K562 (cell line): ENCODE results near the gene PARPBP. TPM values are rescaled to one million over a fixed set of nuclear protein-coding genes. Genes with fewer than 3 reads are reported as not detected.

Experiments
- ATAC-seq: fragments of 200-7000 bp; cut with Tn5 transposase; 3 replicates; pipeline ENCODE4 v1.9.1; 2020; ENCODE audit warnings: moderate library complexity
- BruUV-seq: library from RNA; stranded (reverse); fragments of 400-500 nt; replicated peaks from 2 replicates; lab custom pipeline; 2021; lab: Mats Ljungman, UMichigan
- CTCF ChIA-PET: fragments of 300-600 bp; formaldehyde crosslinking; extraction: SDS; loops from one replicate; lab custom pipeline; 2021; ENCODE audit warnings: low intra/inter-chr PET ratio; lab: Yijun Ruan, JAX
- POLR2A ChIA-PET: fragments of 300-600, 350-650 bp; sonication (Branson Sonifier 250); formaldehyde crosslinking; extraction: SDS; loops from one replicate; lab custom pipeline; 2021; ENCODE audit warnings: antibody characterized with exemption, inconsistent platforms; lab: Yijun Ruan, JAX
- DNase-seq, 4 experiments: peaks; one replicate each; pipeline versions ENCODE4 v3.0.0 to v3.0.0-alpha.2; 2011 to 2018; ENCODE audit warnings: low spot score in 3 of 4, mixed read lengths in 3 of 4; ENCODE audit errors: extremely low read depth in 1 of 4
- FAIRE-seq: peaks from 2 replicates; lab custom pipeline; 2011; peaks lifted over from hg19 to GRCh38; lab: Jason Lieb, UNC
- H2AFZ ChIP-seq: 2 replicates; pipeline ENCODE4 v1.6.0; 2011; ENCODE audit warnings: low read depth, low read length, control low read depth, inconsistent platforms
- H3K27ac ChIP-seq: fragments of 200-600 bp; 3 replicates; pipeline ENCODE4 v1.8.0; 2011; ENCODE audit warnings: low read depth, mild to moderate bottlenecking, control low read depth, inconsistent platforms, low read length, moderate library complexity, mixed read lengths; ENCODE audit errors: extremely low read depth
- H3K27me3 ChIP-seq, 2 experiments: fragments of 300-600 bp in 1 of 2; 2 replicates in 1 of 2; 3 replicates in 1 of 2; pipeline versions ENCODE4 v1.6.0 to v1.8.0; 2011; ENCODE audit warnings: inconsistent platforms in 2 of 2, low read length in 2 of 2, mild to moderate bottlenecking in 1 of 2, mixed read lengths in 1 of 2, moderate library complexity in 1 of 2; ENCODE audit not compliant: control insufficient read depth in 2 of 2, insufficient read depth in 2 of 2
- H3K36me3 ChIP-seq: fragments of 300-600 bp; 3 replicates; pipeline ENCODE4 v1.8.0; 2011; ENCODE audit warnings: mild to moderate bottlenecking, low read length, inconsistent platforms; ENCODE audit not compliant: control insufficient read depth, insufficient read depth
- H3K4me1 ChIP-seq, 2 experiments: fragments of 200-600 bp in 1 of 2; replicated peaks in 1 of 2; 2 replicates in 1 of 2; 3 replicates in 1 of 2; pipeline versions ENCODE4 v1.5.1 to v1.8.0; 2011; ENCODE audit warnings: inconsistent platforms in 2 of 2, low read length in 2 of 2, mild to moderate bottlenecking in 1 of 2, mixed read lengths in 1 of 2, moderate library complexity in 1 of 2; ENCODE audit not compliant: control insufficient read depth in 2 of 2, insufficient read depth in 2 of 2
- H3K4me2 ChIP-seq: 2 replicates; pipeline ENCODE4 v1.6.1; 2011; ENCODE audit warnings: low read length, control low read depth, inconsistent platforms, mixed read lengths; ENCODE audit not compliant: insufficient read depth
- H3K4me3 ChIP-seq: fragments of 200-600 bp; sonication (generic), shearing (Covaris generic); 2 replicates; pipeline ENCODE4 v1.5.1; 2016; ENCODE audit warnings: control low read depth, inconsistent platforms
- H3K79me2 ChIP-seq: fragments of 200-600 bp; 3 replicates; pipeline ENCODE4 v1.8.0; 2011; ENCODE audit warnings: low read length, inconsistent platforms; ENCODE audit not compliant: control insufficient read depth, insufficient read depth
- H3K9ac ChIP-seq, 2 experiments: 2 replicates each; pipeline versions ENCODE4 v1.6.0 to v1.6.1; 2011; ENCODE audit warnings: low read depth in 2 of 2, low read length in 2 of 2, control low read depth in 1 of 2, inconsistent platforms in 1 of 2, mild to moderate bottlenecking in 1 of 2, mixed read lengths in 1 of 2; ENCODE audit not compliant: insufficient read depth in 1 of 2
- H3K9me1 ChIP-seq: one replicate; pipeline ENCODE4 v1.6.0; 2011; ENCODE audit warnings: inconsistent platforms, mild to moderate bottlenecking, low read length, moderate library complexity; ENCODE audit not compliant: control insufficient read depth, insufficient read depth
- H3K9me3 ChIP-seq: replicated peaks from 2 replicates; pipeline ENCODE4 v1.5.1; 2011; ENCODE audit warnings: low read depth, low read length, inconsistent platforms; ENCODE audit not compliant: control insufficient read depth, insufficient read depth
- H4K20me1 ChIP-seq: replicated peaks from 2 replicates; pipeline ENCODE4 v1.6.1; 2011; ENCODE audit warnings: low read length, inconsistent platforms, mixed read lengths; ENCODE audit not compliant: control insufficient read depth, insufficient read depth
- BRD4 ChIP-seq: fragments of 200-600 bp; sonication (generic); IDR thresholded peaks from 2 replicates; pipeline ENCODE4 v1.6.1; 2017; ENCODE audit warnings: inconsistent platforms
- GTF2B ChIP-seq: IDR thresholded peaks from 2 replicates; pipeline ENCODE4 v1.6.1; 2011; ENCODE audit not compliant: insufficient read length; ENCODE audit errors: extremely low read depth
- HDAC2 ChIP-seq: fragments of 450-650 bp; IDR thresholded peaks from 2 replicates; pipeline ENCODE4 v1.6.1; 2016; ENCODE audit warnings: mild to moderate bottlenecking
- HDAC3 ChIP-seq: fragments of 450-650 bp; IDR thresholded peaks from 2 replicates; pipeline ENCODE4 v1.6.1; 2018; ENCODE audit warnings: borderline replicate concordance, mild to moderate bottlenecking, moderate library complexity; ENCODE audit not compliant: partially characterized antibody
- HOXB6 ChIP-seq: fragments of 250-450 bp; sonication (Bioruptor Pico); IDR thresholded peaks from 2 replicates; pipeline ENCODE4 v1.5.1; 2022; ENCODE audit warnings: mild to moderate bottlenecking, borderline replicate concordance
- KAT7 ChIP-seq: sonication (generic); formaldehyde crosslinking; IDR thresholded peaks from 2 replicates; pipeline ENCODE4 v1.8.0; 2022; ENCODE audit warnings: missing genetic modification reagents, mild to moderate bottlenecking, borderline replicate concordance
- KDM1A ChIP-seq, 2 experiments: fragments of 450-650 bp; IDR thresholded peaks; 2 replicates each; pipeline ENCODE4 v1.6.1; 2016; ENCODE audit warnings: mild to moderate bottlenecking in 2 of 2
- KDM2B ChIP-seq: fragments of 250-450 bp; sonication (Bioruptor Pico); IDR thresholded peaks from 2 replicates; pipeline ENCODE4 v1.8.0; 2021; ENCODE audit warnings: mild to moderate bottlenecking, moderate library complexity
- MAZ ChIP-seq, 2 experiments: fragments of 450-650 bp in 1 of 2; sonication (generic) in 1 of 2; formaldehyde crosslinking; IDR thresholded peaks in 1 of 2; conservative IDR thresholded peaks in 1 of 2; 2 replicates each; pipeline versions ENCODE4 v1.4.0 to v1.5.0; 2020; ENCODE audit warnings: mild to moderate bottlenecking in 1 of 2, missing genetic modification reagents in 1 of 2
- PHF20 ChIP-seq: fragments of 450-650 bp; IDR thresholded peaks from 2 replicates; pipeline ENCODE4 v1.6.1; 2018; ENCODE audit not compliant: partially characterized antibody
- SP1 ChIP-seq: sonication (generic); formaldehyde crosslinking; IDR thresholded peaks from 2 replicates; pipeline ENCODE4 v1.8.1; 2022; ENCODE audit warnings: mild to moderate bottlenecking, missing genetic modification reagents
- THAP7 ChIP-seq: fragments of 250-450 bp; sonication (Bioruptor Pico); IDR thresholded peaks from 2 replicates; pipeline ENCODE4 v1.5.0; 2021
- TRIM28 ChIP-seq: fragments of 450-650 bp; IDR thresholded peaks from 2 replicates; pipeline ENCODE4 v1.6.1; 2017
- XRCC3 ChIP-seq: fragments of 450-650 bp; IDR thresholded peaks from 2 replicates; pipeline ENCODE4 v1.6.1; 2017; ENCODE audit warnings: mild to moderate bottlenecking, moderate library complexity
- ZBED1 ChIP-seq: IDR thresholded peaks from 2 replicates; pipeline ENCODE4 v1.6.1; 2014
- ZBTB5 ChIP-seq: fragments of 450-650 bp; IDR thresholded peaks from 2 replicates; pipeline ENCODE4 v1.6.1; 2017; ENCODE audit warnings: antibody characterized with exemption
- ZNF609 ChIP-seq: sonication (generic); formaldehyde crosslinking; IDR thresholded peaks from 2 replicates; pipeline ENCODE4 v1.8.1; 2023; ENCODE audit warnings: missing genetic modification reagents, mild to moderate bottlenecking, borderline replicate concordance
- WGBS: fragments of 100-300 bp; shearing (Covaris generic); methylation state at CpG from one replicate; pipeline ENCODE4 v1.1.6; 2016; ENCODE audit warnings: low coverage, mixed read lengths; ENCODE audit not compliant: insufficient coverage; ENCODE audit errors: missing lambda C conversion rate; 5-methylcytosine and 5-hydroxymethylcytosine counted together
- in situ Hi-C: fragments of 300-500 bp; cut with MboI; formaldehyde crosslinking; loops from 4 replicates; pipeline ENCODE4 v1.15.0; 2018; ENCODE audit warnings: inconsistent platforms, mixed read lengths
- intact Hi-C: fragments of 100-400 bp; cut with micrococcal nuclease; formaldehyde crosslinking; loops from 2 replicates; pipeline ENCODE4 v1.14.2; 2022
- polyA plus RNA-seq, 8 experiments: library from polyadenylated mRNA; depleted of rRNA in 4 of 8; stranded (reverse) in 5 of 8; unstranded in 3 of 8; fragments of >200 nt; fragmentation: Nextera tagmentation in 2 of 8; fragmentation: Illumina TruSeq in 1 of 8; extraction: Ambion mirVana in 2 of 8; extraction: Trizol in 1 of 8; gene quantifications; 2 replicates each; pipeline versions ENCODE4 v1.2.1 to v1.2.3, GENCODE V29; 2011 to 2014; ENCODE audit warnings: inconsistent platforms in 1 of 8, missing spikeins in 1 of 8
- total RNA-seq, 7 experiments: library from RNA; depleted of rRNA in 6 of 7; stranded (reverse); fragments of >200 nt in 6 of 7; fragmentation: Illumina TruSeq in 2 of 7; extraction: Trizol in 2 of 7; gene quantifications; 2 replicates each; pipeline versions ENCODE4 v1.2.1 to v1.2.3, GENCODE V29; 2011 to 2021; ENCODE audit warnings: low replicate concordance in 1 of 7

The PARPBP gene
- total and polyA plus RNA-seq, 9 of the 15 experiments (the other 6 are each of a cell fraction or from before 2014, with no cell fraction given) = 26.1 to 62.5 (median 49.0) TPM

- H3K36me3 ChIP-seq = peaks cover 81% of the 10 kb centered on the region
Measured at GRCh38 chr12:102096855-102097254, 23.1 kb upstream of the PARPBP start.

More at GRCh38 chr12:102096855-102097254, 23.1 kb upstream of the PARPBP start:
- H2AFZ ChIP-seq = no peak overlapping the region
- intact Hi-C loops (loop anchor here (5.0 to 10.0 kb wide), 2 partner anchors 605 to 668 kb away; no protein-coding TSS in a partner anchor), in situ Hi-C loops (no loop called here)
- no peaks in the 10 kb centered on the region for H3K9me3 ChIP-seq
- H3K4me2 ChIP-seq = no peak overlapping the region
- no peak overlapping the region for H3K9ac ChIP-seq
- no peak overlapping the region for H3K27ac ChIP-seq
- no peak for DNase-seq
- TF ChIP-seq ZNF609 (CRISPR knock-in tag) (no peak), ZBED1 (no peak), SP1 (CRISPR knock-in tag) (no peak), PHF20 (no peak), HOXB6 (CRISPR knock-in tag) (no peak), XRCC3 (no peak), GTF2B (no peak), MAZ (CRISPR knock-in tag; conservative IDR thresholded peaks at IDR 0.05 in 1 of 2, IDR thresholded peaks at IDR 0.05 in 1 of 2) (no peak), KDM2B (no peak), BRD4 (no peak), KDM1A (IDR thresholded peaks at IDR 0.05) (no peak), KAT7 (no peak), HDAC2 (no peak), HDAC3 (no peak), THAP7 (CRISPR knock-in tag) (no peak), ZBTB5 (no peak), TRIM28 (no peak)
- TF ChIP-seq, all 486 proteins: peak for 0
- no peaks in the 10 kb centered on the region for H3K4me1 ChIP-seq
- no peaks in the 10 kb centered on the region for H3K79me2 ChIP-seq
- 90% methylated on average over 3 of the region's 3 CpGs for WGBS
- H4K20me1 ChIP-seq = no peaks in the 10 kb centered on the region
- ChIA-PET POLR2A (no interaction called here), CTCF (interaction anchor here (0.6 kb wide), 1 partner anchor 673 kb away, joined by 3 read pairs; no protein-coding TSS in a partner anchor)
- no TSS peak for BruUV-seq
- no peak overlapping the region for H3K4me3 ChIP-seq
- no peak for FAIRE-seq
- no peak for ATAC-seq
- no peaks in the 10 kb centered on the region for H3K9me1 ChIP-seq
- H3K27me3 ChIP-seq = no peaks in the 10 kb centered on the region
